ENCODE data around the gene SPATA18. TPM values are rescaled to one million over a fixed set of nuclear protein-coding genes. Genes with fewer than 3 reads are reported as not detected.

SPATA18 gene
- total and polyA plus RNA-seq, 2 of the 8 experiments (the other 6 are each of a cell fraction or from before 2014, with no cell fraction given) = 1.4 to 2.4 TPM

GRCh38 chr4:52069571-52069970 is 18.5 kb downstream of the SPATA18 start:
- H3K27me3 ChIP-seq (replicated peaks in 1 of 4; ENCODE audit: control insufficient read depth in 3 of 4, extremely low read depth in 1 of 4, insufficient read depth in 3 of 4, low read length in 3 of 4) = no peaks in the 10 kb centered on the region
- no peak overlapping the region for H2BK5ac ChIP-seq (ENCODE audit: low read depth, low read length)
- H3K4me3 ChIP-seq (ENCODE audit: extremely low read depth in 1 of 4, insufficient read depth in 2 of 4, low read depth in 3 of 4, low read length in 4 of 4) = no peak overlapping the region
- H2BK12ac ChIP-seq (ENCODE audit: low read depth, low read length) = no peak overlapping the region
- H4K8ac ChIP-seq (ENCODE audit: extremely low read depth, insufficient read depth, low read length) = no peak overlapping the region
- H3K23me2 ChIP-seq (ENCODE audit: low read depth, low read length) = no peaks in the 10 kb centered on the region
- H4K91ac ChIP-seq (replicated peaks; ENCODE audit: insufficient read length, low read length) = no peak overlapping the region
- H3K79me1 ChIP-seq (ENCODE audit: low read depth, low read length) = no peaks in the 10 kb centered on the region
- H2BK120ac ChIP-seq (replicated peaks; ENCODE audit: low read depth, low read length) = no peak overlapping the region
- no peak overlapping the region for H2BK20ac ChIP-seq (ENCODE audit: low read length)
- CTCF ChIA-PET (ENCODE audit: partially characterized antibody) = no interaction called here
- no peaks in the 10 kb centered on the region for H3K9me3 ChIP-seq (ENCODE audit: insufficient read depth in 2 of 2, low read depth in 1 of 2, low read length in 1 of 2)
- 82% methylated on average over 1 of the region's 1 CpG; no CpG with 5 or more reads in 1 of the 2 experiments for WGBS, 2 experiments (ENCODE audit: extremely low coverage in 1 of 2, insufficient coverage in 1 of 2, insufficient read length in 1 of 2, insufficient replicate concordance in 2 of 2, low coverage in 1 of 2, low lambda C conversion rate in 2 of 2, missing lambda C conversion rate in 1 of 2)
- H3K79me2 ChIP-seq (ENCODE audit: control insufficient read depth in 1 of 2, insufficient read depth in 2 of 2, low read length in 2 of 2) = no peaks in the 10 kb centered on the region
- H3K23ac ChIP-seq (ENCODE audit: insufficient read length) = no peak overlapping the region
- no peak overlapping the region for H3K4me2 ChIP-seq (ENCODE audit: insufficient read depth in 1 of 2, low read depth in 2 of 2, low read length in 2 of 2)
- no peak overlapping the region for H2AFZ ChIP-seq (ENCODE audit: low read length)
- H3K4ac ChIP-seq (replicated peaks; ENCODE audit: insufficient read length, low read depth, low read length) = no peak overlapping the region
- H3K4me1 ChIP-seq (replicated peaks in 1 of 4; ENCODE audit: control insufficient read depth in 3 of 4, insufficient read depth in 4 of 4, low read length in 3 of 4) = no peaks in the 10 kb centered on the region
- H2AK5ac ChIP-seq (ENCODE audit: low read depth, low read length) = no peak overlapping the region
- POLR2A ChIA-PET (ENCODE audit: partially characterized antibody) = no interaction called here
- H2BK15ac ChIP-seq (ENCODE audit: low read length) = no peak overlapping the region
- H3K27ac ChIP-seq (ENCODE audit: low read depth, low read length) = no peak overlapping the region
- no peak overlapping the region for H3K18ac ChIP-seq (ENCODE audit: extremely low read depth, low read length)
- H4K20me1 ChIP-seq (replicated peaks in 1 of 2; ENCODE audit: control insufficient read depth in 1 of 2, insufficient read depth in 2 of 2, low read length in 2 of 2) = no peaks in the 10 kb centered on the region
- no peak overlapping the region for H4K5ac ChIP-seq (ENCODE audit: insufficient read length, low read depth, low read length)
- no peak overlapping the region for H3K9ac ChIP-seq (replicated peaks in 1 of 4; ENCODE audit: extremely low read depth in 1 of 4, low read depth in 3 of 4, low read length in 3 of 4)
- no peak overlapping the region for H3K14ac ChIP-seq (ENCODE audit: insufficient read length)
- DNase-seq (ENCODE audit: low read depth in 1 of 2, low spot score in 2 of 2) (no peak), FAIRE-seq (no peak)
- H3K56ac ChIP-seq (replicated peaks; ENCODE audit: insufficient read length, low read depth, low read length) = no peak overlapping the region
- H3K36me3 ChIP-seq (ENCODE audit: control insufficient read depth in 2 of 4, insufficient read depth in 4 of 4, low read length in 3 of 4) = no peaks in the 10 kb centered on the region
- no peak for TF ChIP-seq BCL11A (IDR thresholded peaks at IDR 0.05; ENCODE audit: low read depth in 2 of 2, low read length in 2 of 2)
- TF ChIP-seq POLR2AphosphoS5 (IDR thresholded peaks at IDR 0.05; ENCODE audit: low read depth, low read length) = no peak
- no peak for TF ChIP-seq SP1 (IDR thresholded peaks at IDR 0.05; ENCODE audit: low read depth, low read length)
- no peak for TF ChIP-seq HDAC2 (IDR thresholded peaks at IDR 0.05; ENCODE audit: borderline replicate concordance in 1 of 2, low read depth in 2 of 2, low read length in 2 of 2)
- no peak for TF ChIP-seq CHD2 (IDR thresholded peaks at IDR 0.05; ENCODE audit: low read length)
- no peak for TF ChIP-seq CEBPB (IDR thresholded peaks at IDR 0.05; ENCODE audit: low read depth, low read length)
- TF ChIP-seq ZNF274 (IDR thresholded peaks at IDR 0.05; ENCODE audit: borderline replicate concordance, extremely low read depth, low read length) = no peak
- TF ChIP-seq TAF1 (IDR thresholded peaks at IDR 0.05; ENCODE audit: low read depth, low read length) = no peak
- no peak for TF ChIP-seq JUND (IDR thresholded peaks at IDR 0.05; ENCODE audit: low read length)
- TF ChIP-seq ATF2 (IDR thresholded peaks at IDR 0.05; ENCODE audit: low read length) = no peak
- no peak for TF ChIP-seq JUN (IDR thresholded peaks at IDR 0.05; ENCODE audit: low read depth, low read length)
- no peak for TF ChIP-seq KDM4A (IDR thresholded peaks at IDR 0.05; ENCODE audit: low read depth, low read length, severe bottlenecking)
- TF ChIP-seq CHD1 (IDR thresholded peaks at IDR 0.05; ENCODE audit: low read depth, low read length) = no peak
- no peak for TF ChIP-seq EGR1 (IDR thresholded peaks at IDR 0.05; ENCODE audit: borderline replicate concordance, low read depth, low read length)
- no peak for TF ChIP-seq RFX5 (IDR thresholded peaks at IDR 0.05; ENCODE audit: borderline replicate concordance, low read depth, low read length)

All from H1 (cell line).